ENCODE data around the gene TSGA10IP.

TSGA10IP gene

GRCh38 chr11:65973439-65974110 lies 28.3 kb downstream of the TSGA10IP start:
- no peak for DNase-seq

GRCh38 chr11:65975771-65976170 lies 30.5 kb downstream of the TSGA10IP start:
- no peak for DNase-seq

- no peak for DNase-seq
Observed at GRCh38 chr11:65976216-65977176, 31.2 kb downstream of the TSGA10IP start.

GRCh38 chr11:65977621-65978390 lies 32.5 kb downstream of the TSGA10IP start:
- DNase-seq: no peak

GRCh38 chr11:65978391-65979238 lies 33.3 kb downstream of the TSGA10IP start:
- no peak for DNase-seq

GRCh38 chr11:65979261-65979759 lies 34.0 kb downstream of the TSGA10IP start:
- DNase-seq: no peak

- DNase-seq: no peak
Observed at GRCh38 chr11:65981101-65981740, 35.9 kb downstream of the TSGA10IP start.

GRCh38 chr11:65981972-65982823 lies 36.9 kb downstream of the TSGA10IP start:
- no peak for DNase-seq

- DNase-seq: no peak
Observed at GRCh38 chr11:65982824-65983588, 37.7 kb downstream of the TSGA10IP start.

GRCh38 chr11:65983589-65983987 lies 38.3 kb downstream of the TSGA10IP start:
- no peak for DNase-seq

GRCh38 chr11:65987336-65987735 lies 42.1 kb downstream of the TSGA10IP start:
- DNase-seq: no peak

GRCh38 chr11:65988791-65989592 lies 43.7 kb downstream of the TSGA10IP start:
- DNase-seq: peak in 57 of 58 donors; percentile 13 to 92 (median 80)

GRCh38 chr11:65992056-65992455 lies 46.8 kb downstream of the TSGA10IP start:
- DNase-seq: no peak

GRCh38 chr11:65997286-65997685 lies 52.0 kb downstream of the TSGA10IP start:
- DNase-seq: no peak

GRCh38 chr11:66001942-66002647 lies 56.8 kb downstream of the TSGA10IP start, which contains the start of the genes BANF1 and EIF1AD:
Gene BANF1 (plus strand): TSS chr11:66002503. CDS start chr11:66003251, 748 bp downstream.
Gene EIF1AD (minus strand): TSS chr11:66002157. CDS start chr11:66000389, 1,768 bp downstream.
- DNase-seq: peak; percentile 72 to 100 (median 97)

GRCh38 chr11:66002648-66003225 lies 57.5 kb downstream of the TSGA10IP start:
- DNase-seq: peak in 19 of 58 donors; percentile 32 to 81 (median 67)
